Measurements from ENCODE around the gene SERTAD2.

DNA sequence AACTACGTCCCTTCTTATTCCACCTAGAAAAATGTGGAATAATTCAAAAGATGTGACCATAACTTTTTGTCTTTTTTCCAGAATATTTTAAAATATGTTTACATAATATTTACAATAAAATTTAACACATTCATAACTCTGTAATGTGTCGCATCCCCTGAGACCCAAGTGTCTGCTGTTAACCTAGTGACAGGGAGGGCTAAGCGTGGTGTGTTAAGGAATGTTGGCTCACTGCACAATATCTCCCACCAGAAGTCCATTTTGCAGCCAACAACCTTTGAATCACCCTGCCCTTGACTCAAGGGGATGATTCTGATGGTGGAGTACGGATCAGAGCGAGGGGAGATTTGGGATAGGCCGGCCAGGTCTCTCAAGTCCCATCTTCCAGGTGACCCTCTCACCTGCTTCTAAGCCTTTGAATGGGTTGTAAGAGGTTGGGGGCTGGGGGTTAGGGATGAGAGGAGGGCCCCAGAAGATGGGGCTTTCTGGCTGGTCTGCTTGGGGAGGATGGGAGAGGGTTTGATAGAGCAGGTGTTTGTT lies 43.3 kb downstream of the SERTAD2 start:
- no peak for TF ChIP-seq CTCF (IDR thresholded peaks at IDR 0.05; ENCODE audit: extremely low read depth in 1 of 2, insufficient read depth in 1 of 2, low read depth in 1 of 2, low read length in 2 of 2)
- no peak for TF ChIP-seq POLR2A (IDR thresholded peaks at IDR 0.05; ENCODE audit: low read depth, low read length)
- no peak for TF ChIP-seq EZH2 (IDR thresholded peaks at IDR 0.05; ENCODE audit: borderline replicate concordance, low read depth, low read length, severe bottlenecking)
- no peak for TF ChIP-seq JUN (IDR thresholded peaks at IDR 0.05; ENCODE audit: borderline replicate concordance, insufficient read depth, insufficient read length, low read depth)
- TF ChIP-seq MAX (IDR thresholded peaks at IDR 0.05; ENCODE audit: insufficient read depth, insufficient read length) = no peak
- no peak for TF ChIP-seq POLR2AphosphoS5 (IDR thresholded peaks at IDR 0.05; ENCODE audit: insufficient read depth, low read depth, low read length)
- TF ChIP-seq MYC (IDR thresholded peaks at IDR 0.05; ENCODE audit: low read depth, low read length) = no peak

All from endothelial cell of umbilical vein (primary cell).